IPS DF 4.7 (cell line): Measurements from ENCODE around the gene RASL12.
"Not testable (repeated sequence)": the region's sequence is repeated elsewhere in the genome, so short reads cannot be mapped to it uniquely, and the experiment has no call there.

ENCODE experiments used
- DNase-seq: peaks from one replicate; pipeline ENCODE4 v3.0.0-alpha.2; 2013; ENCODE audit warnings: low spot score; ENCODE audit errors: extremely low read depth

Gene RASL12

GRCh38 chr15:65067645-65068402, at the start of gene RASL12:
Gene RASL12, minus strand, starts transcription at chr15:65067991. Its CDS starts 156 bp downstream, at chr15:65067835.
- DNase-seq, result no peak

- no peak for DNase-seq
Measured at GRCh38 chr15:65115542-65115941, 47.8 kb upstream of the RASL12 start.

GRCh38 chr15:65115086-65115485, 47.3 kb upstream of the RASL12 start, which contains the start of gene UBAP1L:
Gene UBAP1L, minus strand, starts transcription at chr15:65115200. Its CDS starts 8,985 bp downstream, at chr15:65106215.
- no peak for DNase-seq

- DNase-seq, result no peak
Measured at GRCh38 chr15:65110676-65111292, 43.0 kb upstream of the RASL12 start.

- DNase-seq, result no peak
Measured at GRCh38 chr15:65106011-65106590, 38.3 kb upstream of the RASL12 start.

- DNase-seq, result no peak
Measured at GRCh38 chr15:65105038-65105437, 37.2 kb upstream of the RASL12 start.

GRCh38 chr15:65102912-65103311, 35.1 kb upstream of the RASL12 start:
- no peak for DNase-seq

- DNase-seq, result no peak
Measured at GRCh38 chr15:65101891-65102708, 34.3 kb upstream of the RASL12 start.

GRCh38 chr15:65101411-65101890, 33.7 kb upstream of the RASL12 start:
- DNase-seq, result no peak

GRCh38 chr15:65100442-65100841, 32.7 kb upstream of the RASL12 start:
- DNase-seq, result no peak

GRCh38 chr15:65099801-65100200, 32.0 kb upstream of the RASL12 start:
- DNase-seq, result not testable (repeated sequence)

- no peak for DNase-seq
Measured at GRCh38 chr15:65099336-65099735, 31.5 kb upstream of the RASL12 start.

GRCh38 chr15:65097651-65098263, 30.0 kb upstream of the RASL12 start:
- no peak for DNase-seq

GRCh38 chr15:65096481-65097385, 28.9 kb upstream of the RASL12 start:
- no peak for DNase-seq

GRCh38 chr15:65095747-65096104, 27.9 kb upstream of the RASL12 start:
- DNase-seq, result no peak

GRCh38 chr15:65095011-65095746, 27.4 kb upstream of the RASL12 start:
- DNase-seq, result no peak

GRCh38 chr15:65094294-65094995, 26.7 kb upstream of the RASL12 start:
- no peak for DNase-seq

GRCh38 chr15:65093793-65094170, 26.0 kb upstream of the RASL12 start:
- DNase-seq, result not testable (repeated sequence)
